GM12878 (cell line): ENCODE data around the gene CALHM1. TPM values are rescaled to one million over a fixed set of nuclear protein-coding genes. Genes with fewer than 3 reads are reported as not detected.
"Not testable (repeated sequence)": the region's sequence is repeated elsewhere in the genome, so short reads cannot be mapped to it uniquely, and the experiment has no call there.

Experiments
- ATAC-seq: fragments of 200-7000 bp; cut with Tn5 transposase; 3 replicates; pipeline ENCODE4 v1.9.1; 2020; ENCODE audit warnings: mild to moderate bottlenecking, moderate library complexity
- BruUV-seq: library from RNA; stranded (reverse); fragments of 400-500 nt; replicated peaks from 2 replicates; lab custom pipeline; 2021; lab: Mats Ljungman, UMichigan
- CTCF ChIA-PET: fragments of 300-600 bp; sonication (Branson Sonifier 250); formaldehyde crosslinking; extraction: SDS; loops from one replicate; lab custom pipeline; 2021; ENCODE audit warnings: inconsistent platforms; lab: Yijun Ruan, JAX
- POLR2A ChIA-PET: fragments of 350-600 bp; formaldehyde crosslinking; extraction: SDS; loops from one replicate; lab custom pipeline; 2021; ENCODE audit warnings: inconsistent platforms; lab: Charles Lee
- RAD21 ChIA-PET: fragments of 300-600 bp; sonication (Branson Sonifier 250); formaldehyde crosslinking; loops from one replicate; lab custom pipeline; 2023; ENCODE audit warnings: antibody characterized with exemption; ENCODE audit not compliant: unreplicated experiment; lab: Charles Lee
- SMC1A ChIA-PET: fragments of 300-600 bp; sonication (Branson Sonifier 250); formaldehyde crosslinking; loops from one replicate; lab custom pipeline; 2023; ENCODE audit not compliant: unreplicated experiment, uncharacterized antibody; lab: Charles Lee
- DNase-seq: peaks from one replicate; pipeline ENCODE4 v3.0.0-alpha.2; 2011; ENCODE audit warnings: low read depth, low spot score
- FAIRE-seq: peaks from 3 replicates; lab custom pipeline; 2011; peaks lifted over from hg19 to GRCh38; lab: Jason Lieb, UNC
- H2AFZ ChIP-seq: 2 replicates; pipeline ENCODE4 v1.6.0; 2011; ENCODE audit warnings: low read depth, low read length, control low read depth; ENCODE audit not compliant: control insufficient read depth
- H3K27ac ChIP-seq: 2 replicates; pipeline ENCODE4 v1.5.1; 2011; ENCODE audit warnings: control low read depth; ENCODE audit not compliant: control insufficient read depth, insufficient read depth
- H3K27me3 ChIP-seq, 2 experiments: replicated peaks in 1 of 2; 2 replicates each; pipeline versions ENCODE4 v1.6.0 to v1.6.1; 2011; ENCODE audit warnings: low read length in 1 of 2; ENCODE audit not compliant: control insufficient read depth in 2 of 2, insufficient read depth in 2 of 2
- H3K36me3 ChIP-seq, 2 experiments: 2 replicates each; pipeline ENCODE4 v1.5.1; 2011; ENCODE audit warnings: low read length in 1 of 2; ENCODE audit not compliant: control insufficient read depth in 2 of 2, insufficient read depth in 2 of 2
- H3K4me1 ChIP-seq: 2 replicates; pipeline ENCODE4 v1.6.1; 2011; ENCODE audit warnings: mild to moderate bottlenecking, low read length, moderate library complexity, mixed read lengths; ENCODE audit not compliant: control insufficient read depth, insufficient read depth
- H3K4me2 ChIP-seq: 2 replicates; pipeline ENCODE4 v1.6.0; 2011; ENCODE audit warnings: control low read depth; ENCODE audit not compliant: control insufficient read depth, insufficient read depth
- H3K4me3 ChIP-seq: fragments of 200-600 bp; sonication (generic); 2 replicates; pipeline ENCODE4 v1.5.1; 2016
- H3K79me2 ChIP-seq: 2 replicates; pipeline ENCODE4 v1.6.0; 2011; ENCODE audit warnings: low read length; ENCODE audit not compliant: control insufficient read depth, insufficient read depth
- H3K9ac ChIP-seq: 2 replicates; pipeline ENCODE4 v1.8.0; 2011; ENCODE audit warnings: low read length, control low read depth, mixed read lengths; ENCODE audit not compliant: control insufficient read depth, insufficient read depth
- H3K9me3 ChIP-seq: replicated peaks from 3 replicates; pipeline ENCODE4 v1.5.1; 2011; ENCODE audit warnings: mild to moderate bottlenecking, low read length; ENCODE audit not compliant: control insufficient read depth, insufficient read depth
- H4K20me1 ChIP-seq: 2 replicates; pipeline ENCODE4 v1.6.0; 2011; ENCODE audit not compliant: control insufficient read depth, insufficient read depth
- CBX5 ChIP-seq: sonication (generic); IDR thresholded peaks from 2 replicates; pipeline ENCODE4 v1.6.1; 2016; ENCODE audit warnings: low read depth, moderate library complexity, mild to moderate bottlenecking, inconsistent platforms
- CREM ChIP-seq: IDR thresholded peaks from 2 replicates; pipeline ENCODE4 v1.6.1; 2014; ENCODE audit warnings: antibody characterized with exemption, low read depth
- E2F8 ChIP-seq: fragments of 450-650 bp; IDR thresholded peaks from 2 replicates; pipeline ENCODE4 v1.6.1; 2018; ENCODE audit warnings: mild to moderate bottlenecking, low read depth, moderate library complexity; ENCODE audit not compliant: partially characterized antibody
- JUNB ChIP-seq: IDR thresholded peaks from 2 replicates; pipeline ENCODE4 v1.6.1; 2016; ENCODE audit warnings: antibody characterized with exemption, mild to moderate bottlenecking
- MYC ChIP-seq: IDR thresholded peaks from 2 replicates; pipeline ENCODE4 v1.6.1; 2011; ENCODE audit warnings: mild to moderate bottlenecking, low read length, moderate library complexity, inconsistent platforms; ENCODE audit not compliant: insufficient read depth, insufficient replicate concordance, insufficient read length, severe bottlenecking
- WGBS: methylation state at CpG from one replicate; pipeline ENCODE4 v1.1.6; 2016; ENCODE audit warnings: low lambda C conversion rate; ENCODE audit not compliant: insufficient replicate concordance, insufficient coverage; ENCODE audit errors: missing lambda C conversion rate; 5-methylcytosine and 5-hydroxymethylcytosine counted together
- in situ Hi-C: fragments of 300-500 bp; cut with MboI; formaldehyde crosslinking; loops from 9 replicates; pipeline ENCODE4 v1.14.3; 2018; ENCODE audit warnings: mixed read lengths
- intact Hi-C: fragments of 100-400 bp; cut with micrococcal nuclease; formaldehyde crosslinking; loops from one replicate; pipeline ENCODE4 v1.14.2; 2022; ENCODE audit not compliant: unreplicated experiment
- polyA plus RNA-seq, 11 experiments: library from polyadenylated mRNA; depleted of rRNA in 4 of 11; unstranded in 6 of 11; stranded (reverse) in 5 of 11; fragments of >200 nt; fragmentation: Nextera tagmentation in 4 of 11; fragmentation: Illumina TruSeq in 1 of 11; extraction: Ambion mirVana in 4 of 11; extraction: Trizol in 1 of 11; gene quantifications; 1 replicate in 1 of 11; 2 replicates in 10 of 11; pipeline versions ENCODE4 v1.2.1 to v1.2.3, GENCODE V29; 2011 to 2016; ENCODE audit warnings: inconsistent platforms in 2 of 11, missing spikeins in 2 of 11, low read depth in 1 of 11
- total RNA-seq, 4 experiments: library from RNA; depleted of rRNA in 3 of 4; stranded (reverse); fragments of >200 nt in 3 of 4; fragmentation: Illumina TruSeq in 1 of 4; extraction: Trizol in 1 of 4; gene quantifications; 2 replicates each; pipeline versions ENCODE4 v1.2.1 to v1.2.3, GENCODE V29; 2013 to 2021
- TF ChIP-seq, protein P1 (sequence below), 3 experiments: IDR thresholded peaks in 2 of 3; conservative IDR thresholded peaks in 1 of 3; 2 replicates each; pipeline ENCODE4 v1.5.1; 2011; ENCODE audit warnings: low read depth in 3 of 3, low read length in 3 of 3, mild to moderate bottlenecking in 3 of 3, control low read depth in 2 of 3, moderate library complexity in 2 of 3, inconsistent platforms in 1 of 3, mixed read lengths in 1 of 3; ENCODE audit not compliant: control insufficient read depth in 2 of 3, insufficient read depth in 1 of 3; ENCODE audit errors: extremely low read depth in 1 of 3
- TF ChIP-seq, protein P2 (sequence below): fragments of 450-650 bp; IDR thresholded peaks from 2 replicates; pipeline ENCODE4 v1.6.1; 2016; ENCODE audit warnings: mild to moderate bottlenecking

The CALHM1 gene
- total and polyA plus RNA-seq, 10 of the 15 experiments (the other 5 are each of a cell fraction or from before 2014, with no cell fraction given), result 0.05 to 1.7 (median 0.17) TPM

DNA sequence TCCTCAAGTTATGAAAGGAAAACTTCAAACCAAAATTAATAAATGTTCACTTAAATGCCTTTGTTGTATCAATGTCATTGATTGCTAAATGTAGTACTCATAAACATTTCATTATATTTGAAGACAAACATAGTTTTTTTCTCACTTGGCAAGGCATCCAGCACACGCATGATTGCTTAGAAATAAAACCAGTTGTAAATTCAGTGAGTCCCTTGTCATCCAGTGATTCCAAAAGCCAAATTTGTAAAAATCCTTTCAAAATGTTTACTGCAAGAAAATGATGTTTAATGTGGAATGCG, 28.7 kb upstream of the CALHM1 start (continued):
- TF ChIP-seq, protein P1, sequence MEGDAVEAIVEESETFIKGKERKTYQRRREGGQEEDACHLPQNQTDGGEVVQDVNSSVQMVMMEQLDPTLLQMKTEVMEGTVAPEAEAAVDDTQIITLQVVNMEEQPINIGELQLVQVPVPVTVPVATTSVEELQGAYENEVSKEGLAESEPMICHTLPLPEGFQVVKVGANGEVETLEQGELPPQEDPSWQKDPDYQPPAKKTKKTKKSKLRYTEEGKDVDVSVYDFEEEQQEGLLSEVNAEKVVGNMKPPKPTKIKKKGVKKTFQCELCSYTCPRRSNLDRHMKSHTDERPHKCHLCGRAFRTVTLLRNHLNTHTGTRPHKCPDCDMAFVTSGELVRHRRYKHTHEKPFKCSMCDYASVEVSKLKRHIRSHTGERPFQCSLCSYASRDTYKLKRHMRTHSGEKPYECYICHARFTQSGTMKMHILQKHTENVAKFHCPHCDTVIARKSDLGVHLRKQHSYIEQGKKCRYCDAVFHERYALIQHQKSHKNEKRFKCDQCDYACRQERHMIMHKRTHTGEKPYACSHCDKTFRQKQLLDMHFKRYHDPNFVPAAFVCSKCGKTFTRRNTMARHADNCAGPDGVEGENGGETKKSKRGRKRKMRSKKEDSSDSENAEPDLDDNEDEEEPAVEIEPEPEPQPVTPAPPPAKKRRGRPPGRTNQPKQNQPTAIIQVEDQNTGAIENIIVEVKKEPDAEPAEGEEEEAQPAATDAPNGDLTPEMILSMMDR (IDR thresholded peaks at IDR 0.05 in 2 of 3, conservative IDR thresholded peaks at IDR 0.05 in 1 of 3; ENCODE audit: control insufficient read depth in 2 of 3, extremely low read depth in 1 of 3, insufficient read depth in 1 of 3, low read depth in 3 of 3, low read length in 3 of 3), result no peak
- no peak for TF ChIP-seq CREM
- no peak for TF ChIP-seq CBX5
- TF ChIP-seq E2F8, result no peak
- TF ChIP-seq JUNB, result no peak
- TF ChIP-seq, protein P2, sequence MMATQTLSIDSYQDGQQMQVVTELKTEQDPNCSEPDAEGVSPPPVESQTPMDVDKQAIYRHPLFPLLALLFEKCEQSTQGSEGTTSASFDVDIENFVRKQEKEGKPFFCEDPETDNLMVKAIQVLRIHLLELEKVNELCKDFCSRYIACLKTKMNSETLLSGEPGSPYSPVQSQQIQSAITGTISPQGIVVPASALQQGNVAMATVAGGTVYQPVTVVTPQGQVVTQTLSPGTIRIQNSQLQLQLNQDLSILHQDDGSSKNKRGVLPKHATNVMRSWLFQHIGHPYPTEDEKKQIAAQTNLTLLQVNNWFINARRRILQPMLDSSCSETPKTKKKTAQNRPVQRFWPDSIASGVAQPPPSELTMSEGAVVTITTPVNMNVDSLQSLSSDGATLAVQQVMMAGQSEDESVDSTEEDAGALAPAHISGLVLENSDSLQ, result no peak
- no peak for TF ChIP-seq MYC

GRCh38 chr10:103486635-103487409, 28.1 kb upstream of the CALHM1 start:
- H3K27ac ChIP-seq, H3K4me1 ChIP-seq, POLR2A ChIA-PET, H3K79me2 ChIP-seq, in situ Hi-C loops, H3K27me3 ChIP-seq, H3K4me2 ChIP-seq, H3K36me3 ChIP-seq, BruUV-seq, DNase-seq, FAIRE-seq, H4K20me1 ChIP-seq, H2AFZ ChIP-seq, H3K9me3 ChIP-seq, H3K9ac ChIP-seq, H3K4me3 ChIP-seq, ATAC-seq: not testable (repeated sequence)
- RAD21 ChIA-PET, result interaction anchor here (0.9 to 4.5 kb wide), 4 partner anchors 12 to 106 kb away, joined by 3 to 66 read pairs (median 5); no protein-coding TSS in a partner anchor
- CTCF ChIA-PET, result interaction anchor here (0.6 to 7.6 kb wide), 17 partner anchors 11 to 564 kb away, joined by 3 to 175 read pairs (median 7); partner anchors contain the start of gene CALHM2
- SMC1A ChIA-PET, result interaction anchor here (1.0 to 2.6 kb wide), 8 partner anchors 10 to 569 kb away, joined by 3 to 43 read pairs (median 4); partner anchors contain the start of gene CNNM2
- intact Hi-C loops, result loop anchor here (5.0 kb wide), 1 partner anchor 650 kb away; the partner anchor contains the start of gene CYP17A1
- 52% methylated on average over 8 of the region's 8 CpGs for WGBS
